AG10803 (cell line): ENCODE results near the gene OR2A2.

Experiments
- DNase-seq: peaks from one replicate; pipeline ENCODE4 v3.0.0; 2010; ENCODE audit warnings: low read depth
- H3K4me3 ChIP-seq: 2 replicates; pipeline ENCODE4 v1.5.1; 2011; ENCODE audit warnings: mild to moderate bottlenecking, low read length, control low read depth
- TF ChIP-seq, protein P1 (sequence below): conservative IDR thresholded peaks from 2 replicates; pipeline ENCODE4 v1.5.1; 2011; ENCODE audit warnings: mild to moderate bottlenecking, low read length, control low read depth, inconsistent platforms

Gene OR2A2

DNA sequence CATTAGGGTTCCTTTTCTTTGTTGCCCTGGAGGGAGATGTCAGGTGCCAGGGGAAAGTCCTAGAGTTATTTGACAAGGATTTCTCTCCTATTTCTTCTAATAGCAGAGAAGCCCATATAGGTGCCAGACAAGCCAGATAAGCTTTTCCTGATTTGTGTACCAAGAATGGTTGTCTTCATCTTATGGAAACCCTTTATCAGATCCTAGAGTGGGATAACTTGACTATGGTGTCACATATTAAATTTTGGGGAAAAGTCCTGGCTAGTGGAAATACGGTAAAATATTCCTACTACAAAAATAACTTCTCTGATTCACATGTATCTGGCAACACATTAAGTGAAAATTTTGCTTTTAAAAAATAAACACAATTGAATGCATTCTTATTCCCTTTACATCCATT is 22.2 kb upstream of the OR2A2 start:
- no peak overlapping the region for H3K4me3 ChIP-seq
- TF ChIP-seq, protein P1, sequence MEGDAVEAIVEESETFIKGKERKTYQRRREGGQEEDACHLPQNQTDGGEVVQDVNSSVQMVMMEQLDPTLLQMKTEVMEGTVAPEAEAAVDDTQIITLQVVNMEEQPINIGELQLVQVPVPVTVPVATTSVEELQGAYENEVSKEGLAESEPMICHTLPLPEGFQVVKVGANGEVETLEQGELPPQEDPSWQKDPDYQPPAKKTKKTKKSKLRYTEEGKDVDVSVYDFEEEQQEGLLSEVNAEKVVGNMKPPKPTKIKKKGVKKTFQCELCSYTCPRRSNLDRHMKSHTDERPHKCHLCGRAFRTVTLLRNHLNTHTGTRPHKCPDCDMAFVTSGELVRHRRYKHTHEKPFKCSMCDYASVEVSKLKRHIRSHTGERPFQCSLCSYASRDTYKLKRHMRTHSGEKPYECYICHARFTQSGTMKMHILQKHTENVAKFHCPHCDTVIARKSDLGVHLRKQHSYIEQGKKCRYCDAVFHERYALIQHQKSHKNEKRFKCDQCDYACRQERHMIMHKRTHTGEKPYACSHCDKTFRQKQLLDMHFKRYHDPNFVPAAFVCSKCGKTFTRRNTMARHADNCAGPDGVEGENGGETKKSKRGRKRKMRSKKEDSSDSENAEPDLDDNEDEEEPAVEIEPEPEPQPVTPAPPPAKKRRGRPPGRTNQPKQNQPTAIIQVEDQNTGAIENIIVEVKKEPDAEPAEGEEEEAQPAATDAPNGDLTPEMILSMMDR: no peak
- no peak for DNase-seq

DNA sequence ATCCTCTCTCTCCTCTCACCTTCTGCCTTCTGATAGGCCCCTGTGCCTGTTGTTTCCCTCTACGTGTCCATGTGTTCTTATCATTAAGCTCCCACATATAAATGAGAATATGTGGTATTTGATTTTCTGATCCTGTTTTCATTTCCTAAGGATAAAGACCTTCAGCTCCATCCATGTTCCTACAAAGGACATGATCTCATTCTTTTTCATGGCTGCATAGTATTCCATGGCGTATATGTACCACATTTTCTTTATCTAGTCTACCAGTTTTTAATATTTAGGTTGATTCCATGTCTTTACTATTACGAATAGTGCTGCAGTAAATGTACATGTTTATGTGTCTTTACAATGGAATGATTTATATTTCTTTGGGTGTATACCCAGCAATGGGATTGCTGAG is 18.7 kb upstream of the OR2A2 start:
- TF ChIP-seq, protein P1: no peak
- no peak for DNase-seq
- no peak overlapping the region for H3K4me3 ChIP-seq

DNA sequence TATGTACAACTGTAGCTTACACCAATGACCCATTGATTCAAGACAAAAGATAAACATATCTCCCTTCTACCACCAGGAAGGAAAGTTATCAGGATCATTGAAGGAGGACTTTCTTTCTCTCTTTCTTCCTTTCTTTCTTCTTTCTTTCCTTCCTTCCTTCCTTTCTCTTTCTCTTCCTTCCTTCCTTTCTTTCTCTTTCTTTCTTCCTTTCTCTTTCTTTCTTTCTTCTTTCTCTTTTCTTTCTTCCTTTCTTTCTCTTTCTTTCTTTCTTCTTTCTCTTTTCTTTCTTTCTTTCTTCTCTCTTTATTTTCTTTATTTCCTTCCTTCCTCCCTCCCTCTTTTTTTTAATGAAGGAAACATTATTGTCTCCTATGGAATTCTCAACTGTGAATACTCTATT is 10.6 kb upstream of the OR2A2 start:
- DNase-seq: no peak
- TF ChIP-seq, protein P1: no peak
- no peak overlapping the region for H3K4me3 ChIP-seq

DNA sequence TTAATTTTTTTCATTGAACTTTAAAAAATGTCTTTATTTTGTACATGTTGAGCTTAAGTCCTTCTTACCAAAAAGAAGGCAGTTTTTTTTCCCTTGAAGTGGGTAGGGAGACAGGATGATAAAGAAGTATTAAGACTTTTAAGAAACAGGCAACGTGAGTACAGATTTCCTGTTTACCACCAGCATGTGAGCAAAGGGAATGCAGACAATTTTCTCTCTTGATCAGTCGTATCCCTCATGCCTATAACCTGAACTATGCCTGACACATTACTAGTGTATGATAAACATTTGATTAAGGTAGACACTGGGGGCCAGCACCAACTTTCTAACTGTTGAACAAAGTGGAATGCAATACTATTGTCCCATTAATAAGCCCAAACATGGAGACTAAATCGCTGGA is 8.8 kb upstream of the OR2A2 start:
- TF ChIP-seq, protein P1: no peak

DNA sequence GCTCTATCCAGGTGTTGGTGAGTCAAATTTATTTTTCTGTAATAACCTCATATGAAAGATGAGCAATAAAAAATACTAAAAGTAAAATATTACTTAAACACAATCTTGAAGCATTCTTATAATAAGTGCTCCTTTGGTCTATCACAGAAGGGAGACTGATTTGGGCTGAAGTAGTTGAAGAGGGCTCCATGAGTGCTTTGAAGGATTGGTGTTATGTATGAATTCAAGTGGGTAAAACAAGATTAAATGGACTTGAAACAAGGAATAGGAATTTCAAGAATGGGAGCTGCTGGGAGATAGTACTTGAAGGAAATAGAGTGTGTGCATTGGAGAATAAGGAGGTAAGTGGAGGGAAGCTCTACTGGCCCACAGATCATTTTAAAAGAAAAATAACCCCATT is 7.3 kb upstream of the OR2A2 start:
- no peak for DNase-seq
- TF ChIP-seq, protein P1: no peak
- no peak overlapping the region for H3K4me3 ChIP-seq

More for the DNA sequence above, 8.8 kb upstream of the OR2A2 start:
- DNase-seq: no peak
- no peak overlapping the region for H3K4me3 ChIP-seq

DNA sequence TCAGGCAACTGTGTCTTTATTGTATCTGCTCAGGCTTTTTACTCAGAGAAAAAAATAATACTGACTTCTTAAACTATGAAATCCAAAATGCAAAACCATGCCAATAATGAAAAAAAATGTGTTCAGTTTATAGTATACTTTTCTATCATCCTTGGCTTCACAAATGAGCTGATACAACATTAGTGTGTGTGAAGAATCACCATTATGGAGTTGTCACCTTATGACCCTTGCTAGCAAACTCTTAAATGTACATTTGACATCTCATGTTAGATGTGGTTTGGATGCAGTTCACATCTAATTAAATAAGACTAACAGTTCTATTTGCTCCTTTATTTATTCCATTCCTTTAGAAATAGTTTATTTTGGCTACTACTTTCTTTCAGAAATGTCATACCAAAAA is 4.2 kb upstream of the OR2A2 start:
- no peak overlapping the region for H3K4me3 ChIP-seq
- TF ChIP-seq, protein P1: no peak
- no peak for DNase-seq

- H3K4me3 ChIP-seq: no peak overlapping the region
- DNase-seq: no peak
- TF ChIP-seq, protein P1: no peak
Measured at GRCh38 chr7:144110272-144110671, 889 bp downstream of the OR2A2 start.
